CD14-positive monocyte (primary cell): Measurements from ENCODE around the gene POGZ. TPM values are rescaled to one million over a fixed set of nuclear protein-coding genes. Genes with fewer than 3 reads are reported as not detected.

Source experiments
- DNase-seq, 3 donors: peaks; one replicate each; pipeline ENCODE4 v3.0.0-alpha.2; 2011 to 2022
- H2AFZ ChIP-seq: 2 replicates; pipeline ENCODE4 v1.6.0; 2012; ENCODE audit warnings: mild to moderate bottlenecking, low read depth, low read length, inconsistent platforms; ENCODE audit not compliant: insufficient read depth, poor library complexity, severe bottlenecking
- H3K27ac ChIP-seq, 2 donors: 1 replicate in 1 of 2; 2 replicates in 1 of 2; pipeline ENCODE4 v1.5.1; 2012 to 2013; ENCODE audit warnings: low read length in 2 of 2, control low read depth in 1 of 2, inconsistent platforms in 1 of 2, low read depth in 1 of 2, mild to moderate bottlenecking in 1 of 2
- H3K27me3 ChIP-seq, 2 donors: one replicate each; pipeline versions ENCODE4 v1.6.0 to v1.6.1; 2011 to 2013; ENCODE audit warnings: low read length in 2 of 2; ENCODE audit not compliant: control insufficient read depth in 2 of 2, insufficient read depth in 2 of 2
- H3K36me3 ChIP-seq, 2 donors: replicated peaks in 1 of 2; 1 replicate in 1 of 2; 2 replicates in 1 of 2; pipeline versions ENCODE4 v1.5.1 to v1.6.1; 2012 to 2013; ENCODE audit warnings: low read length in 2 of 2, control low read depth in 1 of 2, inconsistent platforms in 1 of 2, mild to moderate bottlenecking in 1 of 2; ENCODE audit not compliant: insufficient read depth in 2 of 2, control insufficient read depth in 1 of 2
- H3K4me1 ChIP-seq, 2 donors: 1 replicate in 1 of 2; 2 replicates in 1 of 2; pipeline versions ENCODE4 v1.5.1 to v1.6.1; 2012 to 2013; ENCODE audit warnings: low read length in 2 of 2, control low read depth in 1 of 2, inconsistent platforms in 1 of 2, mild to moderate bottlenecking in 1 of 2, moderate library complexity in 1 of 2; ENCODE audit not compliant: insufficient read depth in 2 of 2, control insufficient read depth in 1 of 2
- H3K4me2 ChIP-seq: replicated peaks from 2 replicates; pipeline ENCODE3; 2012; ENCODE audit warnings: low read length, moderate library complexity, mild to moderate bottlenecking; ENCODE audit not compliant: poor library complexity, severe bottlenecking; ENCODE audit errors: extremely low read depth
- H3K4me3 ChIP-seq, 3 experiments: fragments of 200-600 bp in 1 of 3; sonication (generic) in 1 of 3; replicated peaks in 1 of 3; 1 replicate in 2 of 3; 2 replicates in 1 of 3; pipeline ENCODE4 v1.5.1; 2011 to 2013; ENCODE audit warnings: low read length in 3 of 3, mild to moderate bottlenecking in 3 of 3, control low read depth in 2 of 3, low read depth in 2 of 3, inconsistent platforms in 1 of 3, moderate library complexity in 1 of 3
- H3K79me2 ChIP-seq: 2 replicates; pipeline ENCODE4 v1.6.0; 2012; ENCODE audit warnings: mild to moderate bottlenecking, control low read depth, inconsistent platforms, low read length, moderate library complexity; ENCODE audit not compliant: insufficient read depth
- H3K9ac ChIP-seq: 2 replicates; pipeline ENCODE4 v1.6.0; 2017; ENCODE audit warnings: low read length, mild to moderate bottlenecking; ENCODE audit not compliant: insufficient read depth, poor library complexity, severe bottlenecking
- H3K9me3 ChIP-seq, 2 donors: replicated peaks in 1 of 2; 1 replicate in 1 of 2; 2 replicates in 1 of 2; pipeline versions ENCODE4 v1.5.1 to v1.6.1; 2012 to 2013; ENCODE audit warnings: low read length in 2 of 2, control low read depth in 1 of 2; ENCODE audit not compliant: control insufficient read depth in 1 of 2, insufficient read depth in 1 of 2
- H4K20me1 ChIP-seq: 2 replicates; pipeline ENCODE4 v1.6.0; 2012; ENCODE audit warnings: mild to moderate bottlenecking, low read length, control low read depth, moderate library complexity; ENCODE audit not compliant: insufficient read depth
- H3K27ac Mint-ChIP-seq, 7 donors: one replicate each; pipeline ENCODE4 v1.8.0; 2020; ENCODE audit warnings: mild to moderate bottlenecking in 7 of 7, mixed read lengths in 7 of 7, moderate library complexity in 6 of 7, inconsistent platforms in 2 of 7
- H3K27me3 Mint-ChIP-seq, 3 donors: one replicate each; pipeline ENCODE4 v1.8.0; 2021 to 2022; ENCODE audit warnings: low read depth in 3 of 3, mild to moderate bottlenecking in 3 of 3, mixed read lengths in 3 of 3, moderate library complexity in 3 of 3, inconsistent platforms in 1 of 3
- H3K36me3 Mint-ChIP-seq, 2 donors: one replicate each; pipeline ENCODE4 v1.8.0; 2020; ENCODE audit warnings: mixed read lengths in 2 of 2, inconsistent platforms in 1 of 2, mild to moderate bottlenecking in 1 of 2
- H3K4me1 Mint-ChIP-seq: one replicate; pipeline ENCODE4 v1.8.0; 2020; ENCODE audit warnings: mild to moderate bottlenecking, mixed read lengths
- H3K4me3 Mint-ChIP-seq, 2 donors: one replicate each; pipeline ENCODE4 v1.8.0; 2020; ENCODE audit warnings: mild to moderate bottlenecking in 2 of 2, mixed read lengths in 2 of 2, moderate library complexity in 1 of 2
- H3K9me3 Mint-ChIP-seq, 7 donors: one replicate each; pipeline ENCODE4 v1.8.0; 2020 to 2022; ENCODE audit warnings: mixed read lengths in 7 of 7, mild to moderate bottlenecking in 6 of 7, moderate library complexity in 6 of 7, inconsistent platforms in 2 of 7
- WGBS: methylation state at CpG from one replicate; pipeline ENCODE4 v1.1.5; 2013; ENCODE audit warnings: missing lambda C conversion rate; ENCODE audit not compliant: insufficient coverage; 5-methylcytosine and 5-hydroxymethylcytosine counted together
- intact Hi-C, 2 donors: fragments of 100-400 bp; cut with micrococcal nuclease; formaldehyde crosslinking; loops; one replicate each; pipeline versions ENCODE4 v1.15.0 to v1.15.1; 2023
- polyA plus RNA-seq, 3 donors: library from polyadenylated mRNA; depleted of rRNA in 1 of 3; unstranded in 2 of 3; stranded (reverse) in 1 of 3; fragments of 300-500 nt in 2 of 3; fragments of >200 nt in 1 of 3; fragmentation: Illumina TruSeq in 2 of 3; gene quantifications; 1 replicate in 2 of 3; 2 replicates in 1 of 3; pipeline ENCODE4 v1.2.3, GENCODE V29; 2012 to 2021
- TF ChIP-seq, protein P1 (sequence below): fragments of 200-600 bp; IDR thresholded peaks from one replicate; pipeline ENCODE4 v1.8.0; 2022; ENCODE audit warnings: antibody characterized with exemption, mild to moderate bottlenecking

The POGZ gene
- polyA plus RNA-seq, 3 donors = 0.75 to 41.7 (median 1.8) TPM

GRCh38 chr1:151362308-151363155 is 96.8 kb downstream of the POGZ start:
- Histone ChIP-seq H2AFZ (no peak overlapping the region), H3K9ac (no peak overlapping the region), H3K9me3 (peaks cover 10 to 11% of the 10 kb centered on the region in 2 donors), H3K79me2 (no peaks in the 10 kb centered on the region), H3K4me2 (no peak overlapping the region), H3K27ac (no peak overlapping the region), H4K20me1 (no peaks in the 10 kb centered on the region), H3K4me3 (no peak overlapping the region), H3K27me3 (no peaks in the 10 kb centered on the region), H3K36me3 (no peaks in the 10 kb centered on the region), H3K4me1 (no peaks in the 10 kb centered on the region)
- H3K27me3 Mint-ChIP-seq = peaks cover 2 to 3% (median 2%) of the 10 kb centered on the region in 3 donors
- no peaks in the 10 kb centered on the region for H3K36me3 Mint-ChIP-seq
- intact Hi-C loops = no loop called here
- H3K4me3 Mint-ChIP-seq = no peak overlapping the region
- H3K9me3 Mint-ChIP-seq = peaks cover 12 to 18% (median 16%) of the 10 kb centered on the region in 7 donors
- TF ChIP-seq, protein P1, sequence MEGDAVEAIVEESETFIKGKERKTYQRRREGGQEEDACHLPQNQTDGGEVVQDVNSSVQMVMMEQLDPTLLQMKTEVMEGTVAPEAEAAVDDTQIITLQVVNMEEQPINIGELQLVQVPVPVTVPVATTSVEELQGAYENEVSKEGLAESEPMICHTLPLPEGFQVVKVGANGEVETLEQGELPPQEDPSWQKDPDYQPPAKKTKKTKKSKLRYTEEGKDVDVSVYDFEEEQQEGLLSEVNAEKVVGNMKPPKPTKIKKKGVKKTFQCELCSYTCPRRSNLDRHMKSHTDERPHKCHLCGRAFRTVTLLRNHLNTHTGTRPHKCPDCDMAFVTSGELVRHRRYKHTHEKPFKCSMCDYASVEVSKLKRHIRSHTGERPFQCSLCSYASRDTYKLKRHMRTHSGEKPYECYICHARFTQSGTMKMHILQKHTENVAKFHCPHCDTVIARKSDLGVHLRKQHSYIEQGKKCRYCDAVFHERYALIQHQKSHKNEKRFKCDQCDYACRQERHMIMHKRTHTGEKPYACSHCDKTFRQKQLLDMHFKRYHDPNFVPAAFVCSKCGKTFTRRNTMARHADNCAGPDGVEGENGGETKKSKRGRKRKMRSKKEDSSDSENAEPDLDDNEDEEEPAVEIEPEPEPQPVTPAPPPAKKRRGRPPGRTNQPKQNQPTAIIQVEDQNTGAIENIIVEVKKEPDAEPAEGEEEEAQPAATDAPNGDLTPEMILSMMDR = no peak
- H3K4me1 Mint-ChIP-seq = peaks cover 3% of the 10 kb centered on the region
- DNase-seq = no peak
- H3K27ac Mint-ChIP-seq = peak overlapping the region in 4 of 7 donors; percentile 26 to 38 (median 35)
- no CpG with 5 or more reads among the region's 3 CpGs for WGBS

- H3K9me3 ChIP-seq = peaks cover 10 to 11% of the 10 kb centered on the region in 2 donors
- peaks cover 3% of the 10 kb centered on the region for H3K4me1 Mint-ChIP-seq
- TF ChIP-seq, protein P1 = no peak
- peaks cover 2 to 3% (median 2%) of the 10 kb centered on the region in 3 donors for H3K27me3 Mint-ChIP-seq
- no peaks in the 10 kb centered on the region for H3K36me3 Mint-ChIP-seq
- intact Hi-C loops = no loop called here
- H3K4me2 ChIP-seq = no peak overlapping the region
- H3K4me3 ChIP-seq = no peak overlapping the region
- no peak overlapping the region for H3K9ac ChIP-seq
- H3K27me3 ChIP-seq = no peaks in the 10 kb centered on the region
- no peak overlapping the region for H3K4me3 Mint-ChIP-seq
- H2AFZ ChIP-seq = no peak overlapping the region
- H3K27ac ChIP-seq = no peak overlapping the region
- H3K4me1 ChIP-seq = no peaks in the 10 kb centered on the region
- peaks cover 12 to 18% (median 14%) of the 10 kb centered on the region in 7 donors for H3K9me3 Mint-ChIP-seq
- H4K20me1 ChIP-seq = no peaks in the 10 kb centered on the region
- no peaks in the 10 kb centered on the region for H3K79me2 ChIP-seq
- peak overlapping the region in 3 of 7 donors; percentile 26 to 68 (median 35) for H3K27ac Mint-ChIP-seq
- no peak for DNase-seq
- no peaks in the 10 kb centered on the region for H3K36me3 ChIP-seq
Observed at GRCh38 chr1:151361883-151362282, 97.4 kb downstream of the POGZ start.
